HCT116 (cell line): Measurements from ENCODE around the gene SMAGP. TPM values are rescaled to one million over a fixed set of nuclear protein-coding genes. Genes with fewer than 3 reads are reported as not detected.
A peak's percentile ranks its signal among the peaks of the same experiment; 100 is the strongest.

Source experiments
- ATAC-seq: fragments of 200-7000 bp; cut with Tn5 transposase; 2 replicates; pipeline ENCODE4 v1.9.1; 2020; ENCODE audit warnings: mild to moderate bottlenecking, moderate library complexity
- BruUV-seq: library from RNA; stranded (reverse); fragments of 400-500 nt; replicated peaks from 2 replicates; lab custom pipeline; 2021; lab: Mats Ljungman, UMichigan
- CTCF ChIA-PET: fragments of 300-600 bp; sonication (Branson Sonifier 250); formaldehyde crosslinking; loops from one replicate; lab custom pipeline; 2021; ENCODE audit warnings: antibody characterized with exemption; lab: Charles Lee
- POLR2A ChIA-PET: fragments of 300-600, 350-600 bp; sonication (Branson Sonifier 250); formaldehyde crosslinking; loops from one replicate; lab custom pipeline; 2021; ENCODE audit warnings: antibody characterized with exemption; lab: Charles Lee
- RAD21 ChIA-PET, 2 experiments: fragments of 300-600 bp; sonication (Branson Sonifier 250); formaldehyde crosslinking; loops; one replicate each; lab custom pipeline; 2023; ENCODE audit warnings: low total read pairs in 2 of 2; ENCODE audit not compliant: uncharacterized antibody in 2 of 2, unreplicated experiment in 2 of 2, low non-redundant PET in 1 of 2; lab: Charles Lee
- DNase-seq: peaks from one replicate; pipeline ENCODE4 v3.0.0-alpha.2; 2010; ENCODE audit warnings: low read depth, low spot score
- H2AFZ ChIP-seq: fragments of 200-600 bp; shearing (Covaris generic), sonication (generic); 2 replicates; pipeline ENCODE4 v1.6.1; 2017; ENCODE audit warnings: low read depth, mixed run types, mixed read lengths, antibody characterized with exemption, low read length; ENCODE audit not compliant: poor library complexity, severe bottlenecking
- H3K27ac ChIP-seq: 2 replicates; pipeline ENCODE4 v1.5.1; 2012; ENCODE audit warnings: low read depth, low read length
- H3K27me3 ChIP-seq: fragments of 200-600 bp; sonication (generic); 2 replicates; pipeline ENCODE4 v1.6.1; 2016; ENCODE audit warnings: mixed run types, low read length, mixed read lengths; ENCODE audit not compliant: insufficient read depth
- H3K36me3 ChIP-seq, 2 experiments: fragments of 200-500 bp in 1 of 2; fragments of 200-600 bp in 1 of 2; sonication (Bioruptor generic) in 1 of 2; sonication (generic) in 1 of 2; 2 replicates each; pipeline versions ENCODE4 v1.5.1 to v1.6.1; 2014 to 2016; ENCODE audit warnings: low read length in 2 of 2, inconsistent platforms in 1 of 2, mixed read lengths in 1 of 2, mixed run types in 1 of 2; ENCODE audit not compliant: insufficient read depth in 2 of 2, control insufficient read depth in 1 of 2
- H3K4me1 ChIP-seq, 2 experiments: fragments of 200-600 bp in 1 of 2; sonication (generic) in 1 of 2; 2 replicates each; pipeline versions ENCODE4 v1.5.1 to v1.6.1; 2012 to 2017; ENCODE audit warnings: low read length in 2 of 2, inconsistent platforms in 1 of 2, mild to moderate bottlenecking in 1 of 2, mixed read lengths in 1 of 2, mixed run types in 1 of 2, moderate library complexity in 1 of 2; ENCODE audit not compliant: insufficient read depth in 2 of 2, control insufficient read depth in 1 of 2
- H3K4me2 ChIP-seq: fragments of 200-600 bp; sonication (generic); 2 replicates; pipeline ENCODE4 v1.6.1; 2017; ENCODE audit warnings: mixed run types, low read length, mixed read lengths
- H3K4me3 ChIP-seq, 2 experiments: fragments of 200-600 bp in 1 of 2; sonication (generic) in 1 of 2; replicated peaks in 1 of 2; 2 replicates each; pipeline ENCODE4 v1.5.1; 2011 to 2016; ENCODE audit warnings: low read length in 2 of 2, control low read depth in 1 of 2, low read depth in 1 of 2, mild to moderate bottlenecking in 1 of 2, mixed read lengths in 1 of 2, mixed run types in 1 of 2
- H3K79me2 ChIP-seq: fragments of 200-600 bp; sonication (generic); 2 replicates; pipeline ENCODE4 v1.6.1; 2017; ENCODE audit warnings: mild to moderate bottlenecking, mixed run types, low read length, moderate library complexity, mixed read lengths; ENCODE audit not compliant: insufficient read depth
- H3K9ac ChIP-seq: fragments of 200-600 bp; sonication (generic); 2 replicates; pipeline ENCODE4 v1.6.1; 2016; ENCODE audit warnings: low read length, mixed read lengths
- H3K9me2 ChIP-seq: fragments of 200-600 bp; sonication (generic), shearing (Covaris generic); 2 replicates; pipeline ENCODE4 v1.6.1; 2017; ENCODE audit warnings: mixed run types, mild to moderate bottlenecking, moderate library complexity; ENCODE audit not compliant: insufficient read depth
- H3K9me3 ChIP-seq, 2 experiments: fragments of 200-500 bp in 1 of 2; fragments of 200-600 bp in 1 of 2; sonication (Bioruptor generic) in 1 of 2; sonication (generic) in 1 of 2; 2 replicates each; pipeline ENCODE4 v1.6.1; 2014 to 2017; ENCODE audit warnings: low read length in 2 of 2, mixed read lengths in 2 of 2, inconsistent platforms in 1 of 2, low read depth in 1 of 2, mild to moderate bottlenecking in 1 of 2, mixed run types in 1 of 2, moderate library complexity in 1 of 2; ENCODE audit not compliant: control insufficient read depth in 1 of 2, insufficient read depth in 1 of 2
- H4K20me1 ChIP-seq: fragments of 200-600 bp; sonication (generic), shearing (Covaris generic); 2 replicates; pipeline ENCODE4 v1.6.1; 2017; ENCODE audit warnings: mixed run types, mild to moderate bottlenecking, moderate library complexity; ENCODE audit not compliant: insufficient read depth
- ATF3 ChIP-seq: IDR thresholded peaks from 2 replicates; pipeline ENCODE4 v1.6.1; 2012
- CEBPB ChIP-seq: IDR thresholded peaks from 2 replicates; pipeline ENCODE4 v1.6.1; 2012; ENCODE audit warnings: low read depth
- CTCF ChIP-seq, 3 experiments: fragments of 200-600 bp in 1 of 3; sonication (generic) in 1 of 3; IDR thresholded peaks in 2 of 3; conservative IDR thresholded peaks in 1 of 3; 2 replicates each; pipeline ENCODE4 v1.5.1; 2012 to 2017; ENCODE audit warnings: low read depth in 2 of 3, low read length in 2 of 3, antibody characterized with exemption in 1 of 3, borderline replicate concordance in 1 of 3, control low read depth in 1 of 3, mild to moderate bottlenecking in 1 of 3, mixed read lengths in 1 of 3, mixed run types in 1 of 3, moderate library complexity in 1 of 3; ENCODE audit not compliant: insufficient read depth in 1 of 3
- EGR1 ChIP-seq: IDR thresholded peaks from 2 replicates; pipeline ENCODE4 v1.6.1; 2012; ENCODE audit warnings: low read depth
- ELF1 ChIP-seq: IDR thresholded peaks from 2 replicates; pipeline ENCODE4 v1.6.1; 2012; ENCODE audit warnings: low read depth, borderline replicate concordance
- EZH2 ChIP-seq: fragments of 200-600 bp; sonication (generic); IDR thresholded peaks from 2 replicates; pipeline ENCODE4 v1.6.1; 2017; ENCODE audit warnings: antibody characterized with exemption, mixed run types
- EZH2phosphoT487 ChIP-seq: fragments of 200-600 bp; IDR thresholded peaks from 2 replicates; pipeline ENCODE4 v1.6.1; 2018; ENCODE audit warnings: antibody characterized with exemption, borderline replicate concordance
- JUND ChIP-seq: IDR thresholded peaks from 2 replicates; pipeline ENCODE4 v1.6.1; 2012
- MAX ChIP-seq: IDR thresholded peaks from 2 replicates; pipeline ENCODE4 v1.6.1; 2012
- POLR2A ChIP-seq: IDR thresholded peaks from 2 replicates; pipeline ENCODE4 v1.7.0; 2011; ENCODE audit warnings: borderline replicate concordance; ENCODE audit not compliant: insufficient read depth, insufficient read length; ENCODE audit errors: extremely low read depth
- POLR2AphosphoS5 ChIP-seq: IDR thresholded peaks from 2 replicates; pipeline ENCODE4 v1.6.1; 2011; ENCODE audit warnings: mild to moderate bottlenecking, low read depth, low read length, moderate library complexity
- RAD21 ChIP-seq: IDR thresholded peaks from 2 replicates; pipeline ENCODE4 v1.6.1; 2012; ENCODE audit warnings: low read depth, mild to moderate bottlenecking
- SIN3A ChIP-seq: IDR thresholded peaks from 2 replicates; pipeline ENCODE4 v1.6.1; 2012; ENCODE audit warnings: low read depth
- SP1 ChIP-seq: IDR thresholded peaks from 2 replicates; pipeline ENCODE4 v1.6.1; 2012; ENCODE audit warnings: low read depth
- SRF ChIP-seq: IDR thresholded peaks from 2 replicates; pipeline ENCODE4 v1.6.1; 2012; ENCODE audit warnings: low read depth
- TCF7L2 ChIP-seq: IDR thresholded peaks from 2 replicates; pipeline ENCODE4 v1.7.0; 2011; ENCODE audit warnings: borderline replicate concordance, inconsistent platforms; ENCODE audit not compliant: insufficient read depth, insufficient read length; ENCODE audit errors: extremely low read depth
- ZBTB33 ChIP-seq: IDR thresholded peaks from 2 replicates; pipeline ENCODE4 v1.6.1; 2011; ENCODE audit warnings: mild to moderate bottlenecking, low read length, moderate library complexity; ENCODE audit not compliant: insufficient replicate concordance; ENCODE audit errors: extremely low read depth
- ZFX ChIP-seq: fragments of 450-650 bp; IDR thresholded peaks from 2 replicates; pipeline ENCODE4 v1.6.1; 2017
- intact Hi-C: fragments of 100-400 bp; cut with micrococcal nuclease; formaldehyde crosslinking; loops from 2 replicates; pipeline ENCODE4 v1.10.0; 2022
- total RNA-seq: library from RNA; stranded (reverse); gene quantifications from one replicate; pipeline ENCODE4 v1.2.1, GENCODE V29; 2021; ENCODE audit not compliant: unreplicated experiment

The SMAGP gene
- total RNA-seq, 1 experiment from 2014 or later, result 39.9 TPM

- TF ChIP-seq POLR2AphosphoS5 (no peak), ZFX (no peak), ATF3 (no peak), EZH2 (no peak), ELF1 (no peak), JUND (no peak)
These were observed 15.6 kb upstream of the SMAGP start (continued) for GRCh38 chr12:51285843-51286242.

- Histone ChIP-seq H4K20me1 (no peaks in the 10 kb centered on the region), H3K9ac (no peak overlapping the region), H3K27me3 (no peaks in the 10 kb centered on the region), H2AFZ (peak overlapping the region; percentile 60), H3K4me3 (no peak overlapping the region), H3K9me2 (no peaks in the 10 kb centered on the region), H3K4me1 (peaks cover 0 to 6% of the 10 kb centered on the region in 2 experiments; a peak in 1 of 4 replicates), H3K79me2 (no peaks in the 10 kb centered on the region), H3K4me2 (0 out of 2 replicates have a peak overlapping the region, but pooled peaks have one; percentile 4), H3K9me3 (no peaks in the 10 kb centered on the region), H3K36me3 (no peaks in the 10 kb centered on the region), H3K27ac (no peak overlapping the region)
- ChIA-PET RAD21 (interaction anchor here (0.6 kb wide), 2 partner anchors 8 to 32 kb away, joined by 3 read pairs; no protein-coding TSS in a partner anchor), POLR2A (no interaction called here), CTCF (interaction anchor here (0.6 kb wide), 1 partner anchor 50 kb away, joined by 4 read pairs; no protein-coding TSS in a partner anchor)
- intact Hi-C loops, result no loop called here
- no peak for DNase-seq
- ATAC-seq, result no peak
- TF ChIP-seq EGR1 (no peak), SIN3A (no peak), ZBTB33 (no peak), SP1 (no peak), CTCF (IDR thresholded peaks at IDR 0.05 in 2 of 3, conservative IDR thresholded peaks at IDR 0.05 in 1 of 3; ENCODE audit: borderline replicate concordance in 1 of 3, insufficient read depth in 1 of 3, low read depth in 2 of 3, low read length in 2 of 3) (no peak), JUND (no peak), POLR2A (no peak), ZFX (no peak), SRF (no peak), TCF7L2 (no peak), MAX (no peak), RAD21 (no peak), ATF3 (no peak), CEBPB (no peak), EZH2phosphoT487 (no peak)
- BruUV-seq, result no TSS peak
These were observed 11.1 kb upstream of the SMAGP start for GRCh38 chr12:51281202-51281924.
